ENCODE results near the gene ANKRD40CL.

- no peak for TF ChIP-seq POLR2A (IDR thresholded peaks at IDR 0.05; ENCODE audit: low read depth, low read length)
- TF ChIP-seq POLR2AphosphoS5 (IDR thresholded peaks at IDR 0.05; ENCODE audit: low read depth, low read length): no peak
- no peak for TF ChIP-seq TAF1 (IDR thresholded peaks at IDR 0.05; ENCODE audit: borderline replicate concordance, low read depth, low read length)
These were observed 27.0 kb upstream of the ANKRD40CL start for GRCh38 chr17:50794361-50794760.
